A673 (cell line): ENCODE data around the gene VAT1.

Experiments
- EZH2 ChIP-seq: fragments of 200-600 bp; sonication (generic); IDR thresholded peaks from 2 replicates; pipeline ENCODE4 v1.6.1; 2017; ENCODE audit warnings: borderline replicate concordance, low read depth, mild to moderate bottlenecking, mixed read lengths, antibody characterized with exemption, low read length; ENCODE audit not compliant: poor library complexity, severe bottlenecking
- TF ChIP-seq, protein P1 (sequence below): fragments of 300-800, 200-600 bp; sonication (generic); conservative IDR thresholded peaks from 2 replicates; pipeline ENCODE4 v1.5.1; 2017; ENCODE audit warnings: low read depth, mild to moderate bottlenecking, antibody characterized with exemption, low read length, moderate library complexity, mixed read lengths

DNA sequence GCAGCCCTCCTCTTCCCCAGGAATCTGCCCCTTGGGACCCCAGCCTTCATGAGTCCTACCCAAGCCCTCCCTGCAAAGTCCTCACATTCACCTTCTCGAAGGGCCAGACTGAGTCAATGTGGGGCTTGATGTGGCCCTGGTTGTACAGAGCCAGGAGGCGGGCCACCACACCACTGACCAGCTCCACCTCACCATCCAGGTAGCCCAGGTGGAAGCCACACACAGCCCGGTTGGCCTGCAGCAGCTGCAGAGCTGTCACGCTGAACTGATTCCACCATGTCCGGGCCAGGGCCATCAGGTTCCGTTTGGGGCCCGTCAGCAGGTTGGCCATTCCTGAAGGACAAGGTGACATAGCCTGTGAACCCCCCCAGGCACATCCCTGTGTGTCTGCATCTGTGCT is 6.0 kb downstream of the VAT1 start:
- TF ChIP-seq, protein P1, sequence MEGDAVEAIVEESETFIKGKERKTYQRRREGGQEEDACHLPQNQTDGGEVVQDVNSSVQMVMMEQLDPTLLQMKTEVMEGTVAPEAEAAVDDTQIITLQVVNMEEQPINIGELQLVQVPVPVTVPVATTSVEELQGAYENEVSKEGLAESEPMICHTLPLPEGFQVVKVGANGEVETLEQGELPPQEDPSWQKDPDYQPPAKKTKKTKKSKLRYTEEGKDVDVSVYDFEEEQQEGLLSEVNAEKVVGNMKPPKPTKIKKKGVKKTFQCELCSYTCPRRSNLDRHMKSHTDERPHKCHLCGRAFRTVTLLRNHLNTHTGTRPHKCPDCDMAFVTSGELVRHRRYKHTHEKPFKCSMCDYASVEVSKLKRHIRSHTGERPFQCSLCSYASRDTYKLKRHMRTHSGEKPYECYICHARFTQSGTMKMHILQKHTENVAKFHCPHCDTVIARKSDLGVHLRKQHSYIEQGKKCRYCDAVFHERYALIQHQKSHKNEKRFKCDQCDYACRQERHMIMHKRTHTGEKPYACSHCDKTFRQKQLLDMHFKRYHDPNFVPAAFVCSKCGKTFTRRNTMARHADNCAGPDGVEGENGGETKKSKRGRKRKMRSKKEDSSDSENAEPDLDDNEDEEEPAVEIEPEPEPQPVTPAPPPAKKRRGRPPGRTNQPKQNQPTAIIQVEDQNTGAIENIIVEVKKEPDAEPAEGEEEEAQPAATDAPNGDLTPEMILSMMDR, result no peak
- TF ChIP-seq EZH2, result no peak
